Measurements from ENCODE around the gene CA6. TPM values are rescaled to one million over a fixed set of nuclear protein-coding genes. Genes with fewer than 3 reads are reported as not detected.
"Not testable (repeated sequence)": the region's sequence is repeated elsewhere in the genome, so short reads cannot be mapped to it uniquely, and the experiment has no call there.

The CA6 gene
- total and polyA plus RNA-seq, 5 donors from 2014 or later: 0.41 to 0.61 TPM; not detected in 3

DNA sequence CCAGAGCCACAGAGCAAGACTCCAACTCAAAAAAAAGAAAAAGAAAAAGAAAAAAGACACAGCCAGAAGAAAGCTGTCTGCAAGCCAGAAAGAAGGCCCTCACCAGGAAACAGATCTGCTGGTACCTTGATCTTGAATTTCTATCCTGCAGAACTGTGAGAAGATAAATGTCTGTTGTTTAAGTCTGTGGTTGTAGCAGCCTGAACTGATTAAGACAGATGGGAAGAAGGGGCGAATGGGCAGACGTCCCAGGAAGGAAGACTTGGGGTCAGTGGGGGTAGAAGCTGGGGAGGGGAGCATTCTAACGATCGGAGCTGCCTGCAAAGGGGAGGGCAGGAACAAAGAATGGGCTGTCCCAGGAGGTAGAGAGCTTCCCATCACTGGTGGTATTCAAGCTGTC is 74.2 kb downstream of the CA6 start:
- H3K36me3 Mint-ChIP-seq: no peaks in the 10 kb centered on the region
- no peaks in the 10 kb centered on the region for H3K27me3 ChIP-seq (ENCODE audit: control insufficient read depth, insufficient read depth, low read length)
- H3K4me1 ChIP-seq (ENCODE audit: control insufficient read depth, insufficient read depth, low read length, poor library complexity, severe bottlenecking): no peaks in the 10 kb centered on the region
- H3K9me3 Mint-ChIP-seq: peaks cover 0 to 2% (median 0%) of the 10 kb centered on the region in 7 donors
- no peak overlapping the region for H3K27ac Mint-ChIP-seq
- no peak overlapping the region for H3K27ac ChIP-seq (ENCODE audit: insufficient read depth, low read length, poor library complexity, severe bottlenecking)
- ATAC-seq (ENCODE audit: low read depth in 2 of 2) (no peak), DNase-seq (no peak)
- no peaks in the 10 kb centered on the region for H3K9me3 ChIP-seq (ENCODE audit: control insufficient read depth in 2 of 2, low read length in 2 of 2)
- H3K36me3 ChIP-seq (ENCODE audit: control insufficient read depth, insufficient read depth, low read length): no peaks in the 10 kb centered on the region
- H3K4me1 Mint-ChIP-seq: no peaks in the 10 kb centered on the region
- H3K4me3 ChIP-seq (ENCODE audit: low read depth, low read length): no peak overlapping the region
- H3K4me3 Mint-ChIP-seq: no peak overlapping the region
- peaks cover 15% of the 10 kb centered on the region for H3K27me3 Mint-ChIP-seq

DNA sequence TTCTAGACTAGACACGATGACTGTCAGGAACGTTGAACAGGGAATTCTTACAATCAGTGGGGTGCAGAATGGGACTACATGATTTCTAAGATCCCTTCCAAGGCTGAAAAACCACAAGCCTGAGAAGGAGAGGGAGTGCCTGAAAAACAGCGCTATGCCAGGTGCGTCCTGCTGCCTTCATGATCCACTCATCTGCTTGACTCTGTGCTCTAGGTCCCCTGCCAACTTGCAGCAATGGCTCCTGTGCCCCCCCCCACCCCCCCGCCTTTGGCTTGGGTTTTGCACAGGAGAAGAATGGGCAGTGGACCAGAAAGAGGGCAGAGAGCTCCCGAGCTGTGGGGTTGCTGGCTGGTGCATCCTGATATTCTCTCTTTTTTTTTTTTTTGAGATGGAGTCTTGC is 74.6 kb downstream of the CA6 start:
- Histone ChIP-seq H3K4me1 (ENCODE audit: control insufficient read depth, insufficient read depth, low read length, poor library complexity, severe bottlenecking) (no peaks in the 10 kb centered on the region), H3K27ac (ENCODE audit: insufficient read depth, low read length, poor library complexity, severe bottlenecking) (no peak overlapping the region), H3K9me3 (ENCODE audit: control insufficient read depth in 2 of 2, low read length in 2 of 2) (no peaks in the 10 kb centered on the region), H3K27me3 (ENCODE audit: control insufficient read depth, insufficient read depth, low read length) (no peaks in the 10 kb centered on the region), H3K4me3 (ENCODE audit: low read depth, low read length) (no peak overlapping the region), H3K36me3 (ENCODE audit: control insufficient read depth, insufficient read depth, low read length) (no peaks in the 10 kb centered on the region)
- H3K27ac Mint-ChIP-seq: no peak overlapping the region
- H3K27me3 Mint-ChIP-seq: peaks cover 11% of the 10 kb centered on the region
- H3K4me3 Mint-ChIP-seq: no peak overlapping the region
- H3K4me1 Mint-ChIP-seq: no peaks in the 10 kb centered on the region
- ATAC-seq (ENCODE audit: low read depth in 2 of 2) (no peak), DNase-seq (no peak)
- no peaks in the 10 kb centered on the region for H3K36me3 Mint-ChIP-seq
- peaks cover 0 to 2% (median 0%) of the 10 kb centered on the region in 7 donors for H3K9me3 Mint-ChIP-seq

DNA sequence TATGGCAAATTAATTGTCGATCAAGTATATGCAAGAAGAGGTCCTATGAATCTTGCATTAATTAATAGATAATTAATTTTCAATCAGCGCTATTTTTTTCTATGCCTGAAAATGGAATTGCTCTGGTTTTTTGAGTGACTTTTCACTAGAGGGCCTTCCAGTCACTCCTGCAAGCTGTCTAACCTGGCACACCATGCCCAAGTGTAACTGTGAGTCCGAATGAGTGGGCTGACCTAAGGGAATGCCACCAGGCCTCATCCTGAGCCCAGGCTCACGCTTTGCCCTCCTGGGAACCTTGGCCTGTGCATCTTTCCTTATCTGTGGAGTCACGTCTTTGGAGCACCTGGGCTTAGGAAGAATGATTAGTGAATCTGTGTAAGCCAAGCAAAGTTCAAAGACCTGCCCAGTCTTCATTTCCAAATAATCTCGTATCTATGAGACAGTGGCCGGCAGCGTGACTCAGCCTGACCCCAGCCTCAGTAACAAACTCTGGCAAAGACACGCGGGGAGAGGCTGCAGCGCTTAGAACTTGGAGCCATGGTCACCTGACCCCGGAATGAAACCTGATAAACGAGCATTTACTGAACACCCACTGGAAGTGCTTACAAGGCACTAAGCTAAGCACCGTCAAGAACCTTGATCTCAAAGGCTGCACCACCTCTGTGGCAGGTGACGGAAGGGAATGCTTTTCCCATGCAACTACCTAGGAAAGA is 76.5 kb downstream of the CA6 start:
- H3K4me1 ChIP-seq (ENCODE audit: control insufficient read depth, insufficient read depth, low read length, poor library complexity, severe bottlenecking); H3K36me3 Mint-ChIP-seq; H3K27me3 Mint-ChIP-seq; H3K27me3 ChIP-seq (ENCODE audit: control insufficient read depth, insufficient read depth, low read length); H3K27ac Mint-ChIP-seq; H3K9me3 ChIP-seq (ENCODE audit: control insufficient read depth in 2 of 2, low read length in 2 of 2); H3K4me1 Mint-ChIP-seq; H3K9me3 Mint-ChIP-seq; DNase-seq; ATAC-seq (ENCODE audit: low read depth in 2 of 2); H3K36me3 ChIP-seq (ENCODE audit: control insufficient read depth, insufficient read depth, low read length); H3K4me3 Mint-ChIP-seq; H3K27ac ChIP-seq (ENCODE audit: insufficient read depth, low read length, poor library complexity, severe bottlenecking); H3K4me3 ChIP-seq (ENCODE audit: low read depth, low read length): not testable (repeated sequence)

DNA sequence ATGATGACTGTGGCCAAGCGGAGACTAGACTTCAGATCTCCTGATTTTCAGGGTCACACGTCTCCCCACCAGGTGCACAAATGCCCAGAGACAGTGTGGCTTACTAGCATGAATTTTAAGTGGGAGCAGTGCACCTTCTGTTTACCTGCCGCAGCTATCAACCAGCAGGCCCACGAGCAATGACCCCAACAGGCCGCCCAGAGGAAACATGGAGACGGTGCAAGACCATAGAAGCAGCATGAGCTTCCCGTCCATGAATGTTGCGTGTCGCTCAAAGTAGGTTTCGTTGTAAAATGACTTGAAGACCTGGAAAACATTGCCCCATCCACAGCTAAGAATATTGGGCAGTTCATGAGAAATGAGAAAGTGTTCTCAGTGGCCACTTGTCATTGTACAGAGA is 77.1 kb downstream of the CA6 start:
- Histone ChIP-seq H3K4me1 (ENCODE audit: control insufficient read depth, insufficient read depth, low read length, poor library complexity, severe bottlenecking) (no peaks in the 10 kb centered on the region), H3K27ac (ENCODE audit: insufficient read depth, low read length, poor library complexity, severe bottlenecking) (no peak overlapping the region), H3K27me3 (ENCODE audit: control insufficient read depth, insufficient read depth, low read length) (no peaks in the 10 kb centered on the region), H3K4me3 (ENCODE audit: low read depth, low read length) (no peak overlapping the region), H3K9me3 (ENCODE audit: control insufficient read depth in 2 of 2, low read length in 2 of 2) (no peaks in the 10 kb centered on the region), H3K36me3 (ENCODE audit: control insufficient read depth, insufficient read depth, low read length) (no peaks in the 10 kb centered on the region)
- DNase-seq (no peak), ATAC-seq (ENCODE audit: low read depth in 2 of 2) (no peak)
- Mint-ChIP-seq H3K4me1 (no peaks in the 10 kb centered on the region), H3K36me3 (no peaks in the 10 kb centered on the region), H3K27me3 (peaks cover 10% of the 10 kb centered on the region), H3K27ac (no peak overlapping the region), H3K4me3 (no peak overlapping the region), H3K9me3 (peaks cover 0 to 2% (median 0%) of the 10 kb centered on the region in 7 donors)

Other genes with a start within 250 kb of the CA6 start
- 127 TPM for gene RERE, start 128.2 kb upstream of the CA6 start, total RNA-seq
- 1 to 10 TPM; 3.1 to 5.8 (median 4.9) TPM for gene RERE, start 128.2 kb upstream of the CA6 start, polyA plus RNA-seq
- gene ENO1, start 67.2 kb upstream of the CA6 start, total RNA-seq: 353 TPM
- 1,000 to 10,000 TPM in 3 of 4 donors, 100 to 1,000 TPM in 1; 913 to 1,094 (median 1,059) TPM for gene ENO1, start 67.2 kb upstream of the CA6 start, polyA plus RNA-seq
- gene SLC2A7, start 80.6 kb downstream of the CA6 start, total RNA-seq: not detected
- not detected for gene SLC2A7, start 80.6 kb downstream of the CA6 start, polyA plus RNA-seq
- gene SLC2A5, start 123.8 kb downstream of the CA6 start, total RNA-seq: 0.64 TPM
- under 1 TPM in 1 of 4 donors, not detected in 3; 0.08 TPM for gene SLC2A5, start 123.8 kb downstream of the CA6 start, polyA plus RNA-seq
- 2.1 TPM for gene GPR157, start 183.2 kb downstream of the CA6 start, total RNA-seq
- 1 to 10 TPM in 2 of 4 donors, under 1 TPM in 2; 0.92 to 1.5 (median 1.1) TPM for gene GPR157, start 183.2 kb downstream of the CA6 start, polyA plus RNA-seq

Measured in CD4-positive, CD25-positive, alpha-beta regulatory T cell (primary cell).